Trophoblast cell (in vitro differentiated cells and primary cell): ENCODE results near the gene KCNMA1.

Experiments
- DNase-seq, 2 donors: peaks; one replicate each; pipeline ENCODE4 v3.0.0-alpha.2; 2016
- H2AFZ ChIP-seq: 2 replicates; pipeline ENCODE4 v1.6.1; 2013; ENCODE audit warnings: low read length, moderate library complexity, mild to moderate bottlenecking; ENCODE audit not compliant: insufficient read depth, poor library complexity
- H2AK5ac ChIP-seq: 2 replicates; pipeline ENCODE4 v1.6.1; 2013; ENCODE audit warnings: mild to moderate bottlenecking, low read length
- H2BK120ac ChIP-seq: 2 replicates; pipeline ENCODE4 v1.6.1; 2013; ENCODE audit warnings: low read length, mild to moderate bottlenecking, moderate library complexity; ENCODE audit not compliant: insufficient read depth, poor library complexity
- H2BK12ac ChIP-seq: 2 replicates; pipeline ENCODE4 v1.6.1; 2013; ENCODE audit warnings: mild to moderate bottlenecking, low read length, moderate library complexity
- H2BK5ac ChIP-seq: 2 replicates; pipeline ENCODE4 v1.6.1; 2013; ENCODE audit warnings: low read length, low read depth, moderate library complexity, mild to moderate bottlenecking; ENCODE audit not compliant: poor library complexity
- H3K14ac ChIP-seq: 2 replicates; pipeline ENCODE4 v1.6.1; 2013; ENCODE audit warnings: mild to moderate bottlenecking, low read length
- H3K18ac ChIP-seq: 2 replicates; pipeline ENCODE4 v1.6.1; 2013; ENCODE audit warnings: mild to moderate bottlenecking, low read length
- H3K23ac ChIP-seq: 2 replicates; pipeline ENCODE4 v1.6.1; 2013; ENCODE audit warnings: low read length
- H3K27ac ChIP-seq: 2 replicates; pipeline ENCODE4 v1.5.1; 2013; ENCODE audit warnings: low read depth, mild to moderate bottlenecking, inconsistent platforms, low read length, moderate library complexity
- H3K27me3 ChIP-seq: 2 replicates; pipeline ENCODE4 v1.6.1; 2013; ENCODE audit warnings: inconsistent platforms, mild to moderate bottlenecking, low read length, moderate library complexity; ENCODE audit not compliant: insufficient read depth
- H3K36me3 ChIP-seq, 2 experiments: 1 replicate in 1 of 2; 2 replicates in 1 of 2; pipeline ENCODE4 v1.6.1; 2013; ENCODE audit warnings: low read length in 2 of 2, mild to moderate bottlenecking in 2 of 2, moderate library complexity in 1 of 2; ENCODE audit not compliant: insufficient read depth in 2 of 2, control insufficient read depth in 1 of 2
- H3K4ac ChIP-seq: 2 replicates; pipeline ENCODE4 v1.6.1; 2013; ENCODE audit warnings: low read depth, mild to moderate bottlenecking, low read length, moderate library complexity
- H3K4me1 ChIP-seq, 2 experiments: 1 replicate in 1 of 2; 2 replicates in 1 of 2; pipeline ENCODE4 v1.6.1; 2013; ENCODE audit warnings: low read length in 2 of 2, mild to moderate bottlenecking in 2 of 2, moderate library complexity in 1 of 2; ENCODE audit not compliant: insufficient read depth in 2 of 2, control insufficient read depth in 1 of 2
- H3K4me2 ChIP-seq: 2 replicates; pipeline ENCODE4 v1.6.1; 2013; ENCODE audit warnings: inconsistent platforms, mild to moderate bottlenecking, low read length, moderate library complexity
- H3K4me3 ChIP-seq: 2 replicates; pipeline ENCODE4 v1.5.1; 2013; ENCODE audit warnings: mild to moderate bottlenecking, low read depth, low read length, inconsistent platforms
- H3K79me1 ChIP-seq: one replicate; pipeline ENCODE4 v1.6.1; 2013; ENCODE audit warnings: low read length
- H3K79me2 ChIP-seq: 2 replicates; pipeline ENCODE4 v1.6.1; 2013; ENCODE audit warnings: low read length, mild to moderate bottlenecking; ENCODE audit not compliant: control insufficient read depth, insufficient read depth, poor library complexity
- H3K9ac ChIP-seq: 2 replicates; pipeline ENCODE4 v1.6.1; 2013; ENCODE audit warnings: mild to moderate bottlenecking, low read length
- H3K9me3 ChIP-seq: 2 replicates; pipeline ENCODE4 v1.6.1; 2013; ENCODE audit warnings: low read depth, mild to moderate bottlenecking, control low read depth, inconsistent platforms, low read length; ENCODE audit not compliant: insufficient read depth
- H4K12ac ChIP-seq: 2 replicates; pipeline ENCODE4 v1.6.1; 2013; ENCODE audit warnings: low read depth, mild to moderate bottlenecking, low read length, moderate library complexity
- H4K8ac ChIP-seq: 2 replicates; pipeline ENCODE4 v1.6.1; 2013; ENCODE audit warnings: low read depth, mild to moderate bottlenecking, low read length, moderate library complexity
- H4K91ac ChIP-seq: one replicate; pipeline ENCODE4 v1.6.1; 2013; ENCODE audit warnings: low read depth, mild to moderate bottlenecking, low read length, moderate library complexity
- WGBS: extraction: QIAGEN DNeasy Blood & Tissue Kit; methylation state at CpG from one replicate; pipeline ENCODE4 v1.1.7; 2013; ENCODE audit warnings: missing lambda C conversion rate; ENCODE audit not compliant: insufficient read length, insufficient coverage; ENCODE audit errors: extremely low coverage; 5-methylcytosine and 5-hydroxymethylcytosine counted together

Gene KCNMA1

DNA sequence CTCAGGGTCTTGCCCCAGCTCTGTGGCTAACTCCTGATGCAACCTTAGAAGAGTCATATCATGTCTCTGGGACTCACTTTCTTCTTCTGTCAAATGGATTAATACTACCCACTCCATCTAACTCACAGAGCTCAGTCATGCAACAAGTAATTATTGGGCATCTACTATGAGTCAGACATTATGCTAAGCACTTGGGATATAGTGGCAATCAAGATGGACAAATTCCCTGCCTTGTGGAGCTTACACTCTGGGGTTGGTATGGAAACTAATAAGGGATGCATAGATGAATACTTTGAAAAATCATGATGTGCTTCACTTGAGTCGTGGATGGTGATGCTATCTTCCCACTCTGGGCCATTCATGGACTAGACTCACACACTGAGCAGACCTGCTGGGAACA is 88.9 kb downstream of the KCNMA1 start:
- DNase-seq: no peak
- peaks cover 7 to 13% of the 10 kb centered on the region in 2 experiments for H3K36me3 ChIP-seq
- H3K79me2 ChIP-seq: no peaks in the 10 kb centered on the region
- no peak overlapping the region for H4K91ac ChIP-seq
- no peak overlapping the region for H2BK12ac ChIP-seq
- no peak overlapping the region for H4K8ac ChIP-seq
- H3K4me3 ChIP-seq: no peak overlapping the region
- H3K9ac ChIP-seq: no peak overlapping the region
- no peak overlapping the region for H3K23ac ChIP-seq
- no CpG with 5 or more reads among the region's 1 CpG for WGBS
- H3K27me3 ChIP-seq: no peaks in the 10 kb centered on the region
- no peak overlapping the region for H2BK5ac ChIP-seq
- no peak overlapping the region for H2BK120ac ChIP-seq
- no peak overlapping the region for H3K4ac ChIP-seq
- no peak overlapping the region for H2AFZ ChIP-seq
- H3K18ac ChIP-seq: no peak overlapping the region
- H3K14ac ChIP-seq: no peak overlapping the region
- H4K12ac ChIP-seq: no peak overlapping the region
- no peaks in the 10 kb centered on the region for H3K4me1 ChIP-seq
- H2AK5ac ChIP-seq: no peak overlapping the region
- H3K79me1 ChIP-seq: no peaks in the 10 kb centered on the region
- H3K9me3 ChIP-seq: peaks cover 3% of the 10 kb centered on the region
- H3K4me2 ChIP-seq: no peak overlapping the region
- H3K27ac ChIP-seq: no peak overlapping the region

DNA sequence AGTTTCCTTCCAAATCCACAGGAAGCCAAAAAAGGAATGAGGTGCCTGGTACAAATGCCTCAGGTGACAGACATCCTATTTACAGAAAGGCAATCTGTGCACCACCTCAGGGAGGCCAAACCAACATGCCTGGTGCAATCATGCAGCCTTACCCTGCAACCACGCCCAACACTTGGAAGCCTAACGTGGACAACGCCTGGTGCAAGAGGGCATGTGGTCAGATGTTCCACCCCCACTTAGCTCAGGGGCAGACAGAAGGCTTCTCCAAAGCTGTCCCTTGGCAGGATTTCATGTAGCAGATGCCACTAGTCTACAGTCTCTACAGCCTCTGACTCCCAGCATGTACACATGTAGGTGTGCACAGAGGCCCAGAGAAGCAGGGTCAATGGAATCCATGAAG is 89.5 kb downstream of the KCNMA1 start:
- Histone ChIP-seq H3K4me3 (no peak overlapping the region), H3K23ac (peak overlapping the region; percentile 55), H3K18ac (no peak overlapping the region), H3K36me3 (peaks cover 5 to 9% of the 10 kb centered on the region in 2 experiments), H4K8ac (no peak overlapping the region), H3K9ac (peak overlapping the region; percentile 28), H3K79me2 (no peaks in the 10 kb centered on the region), H3K14ac (no peak overlapping the region), H3K9me3 (peaks cover 3% of the 10 kb centered on the region), H4K12ac (no peak overlapping the region), H3K27me3 (no peaks in the 10 kb centered on the region), H4K91ac (no peak overlapping the region), H2BK120ac (no peak overlapping the region), H2AK5ac (no peak overlapping the region), H3K4me2 (no peak overlapping the region), H3K4ac (no peak overlapping the region), H2BK5ac (no peak overlapping the region), H3K79me1 (no peaks in the 10 kb centered on the region), H2AFZ (no peak overlapping the region), H2BK12ac (no peak overlapping the region), H3K4me1 (no peaks in the 10 kb centered on the region), H3K27ac (no peak overlapping the region)
- DNase-seq: no peak
- WGBS: no CpG with 5 or more reads among the region's 3 CpGs

DNA sequence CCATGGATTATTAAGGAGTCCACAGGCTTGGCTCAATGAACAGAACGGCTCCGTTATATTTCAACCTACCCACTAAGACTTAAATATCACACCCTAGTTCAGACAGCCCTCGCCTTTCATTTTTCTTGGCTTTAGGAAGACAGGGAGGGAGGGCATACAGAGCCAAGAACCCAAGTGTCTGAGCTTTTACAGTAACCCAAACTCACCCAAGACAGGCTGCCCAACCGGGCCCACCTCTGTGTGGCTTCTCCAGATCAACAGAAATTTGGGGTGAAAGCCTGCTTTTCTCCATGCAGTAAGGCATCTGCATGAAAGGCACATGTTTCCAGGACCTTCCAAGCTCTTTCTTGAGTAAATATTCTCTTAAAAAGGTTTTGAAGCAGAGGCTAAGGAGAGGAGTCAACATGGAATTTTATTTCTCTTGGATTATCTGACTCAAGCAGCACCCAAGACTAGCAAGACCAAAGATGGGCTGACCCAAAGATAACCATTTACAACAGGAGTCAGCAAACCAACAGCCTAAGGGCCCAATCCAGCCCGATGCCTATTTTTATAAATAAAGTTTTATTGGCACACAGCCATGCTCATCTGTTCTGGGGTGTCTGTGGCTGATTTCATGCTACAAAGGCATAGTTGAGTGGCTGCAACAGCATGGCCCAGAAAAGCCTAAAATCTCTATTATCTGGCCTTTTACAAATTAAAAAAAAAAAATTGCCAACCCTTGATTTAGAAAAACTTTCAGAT is 90.1 kb downstream of the KCNMA1 start:
- Histone ChIP-seq H2BK5ac (no peak overlapping the region), H3K4ac (no peak overlapping the region), H3K36me3 (peaks cover 5 to 8% of the 10 kb centered on the region in 2 experiments), H3K4me1 (no peaks in the 10 kb centered on the region), H4K91ac (no peak overlapping the region), H3K27ac (no peak overlapping the region), H2BK120ac (no peak overlapping the region), H3K14ac (no peak overlapping the region), H4K12ac (no peak overlapping the region), H2AFZ (no peak overlapping the region), H3K79me1 (no peaks in the 10 kb centered on the region), H3K4me2 (no peak overlapping the region), H3K27me3 (no peaks in the 10 kb centered on the region), H3K9me3 (peaks cover 3% of the 10 kb centered on the region), H2AK5ac (no peak overlapping the region), H3K9ac (no peak overlapping the region), H3K23ac (no peak overlapping the region), H4K8ac (no peak overlapping the region), H3K4me3 (no peak overlapping the region), H2BK12ac (no peak overlapping the region), H3K18ac (no peak overlapping the region), H3K79me2 (no peaks in the 10 kb centered on the region)
- DNase-seq: no peak
- no CpG with 5 or more reads among the region's 5 CpGs for WGBS

DNA sequence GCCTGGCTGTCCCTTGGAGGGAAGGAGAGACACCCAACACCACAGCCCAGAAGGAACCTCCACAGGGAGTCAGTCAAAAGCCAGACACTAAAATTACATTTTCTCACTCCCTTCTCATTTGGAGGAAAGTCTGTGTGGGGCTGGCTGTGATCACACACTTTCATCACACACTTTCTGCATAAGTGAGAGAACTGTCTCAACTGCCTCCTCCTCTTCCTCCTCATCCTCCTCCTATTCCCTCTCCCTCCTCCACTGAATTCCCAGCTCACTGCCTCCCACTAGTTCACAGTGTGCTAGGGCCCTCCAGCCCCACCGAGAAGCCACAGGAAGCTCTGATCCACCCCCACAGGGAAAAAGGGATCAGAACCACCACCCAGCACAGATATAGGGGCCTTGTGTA is 91.6 kb downstream of the KCNMA1 start:
- Histone ChIP-seq H3K9me3 (peaks cover 3% of the 10 kb centered on the region), H2BK12ac (no peak overlapping the region), H4K12ac (no peak overlapping the region), H3K27ac (no peak overlapping the region), H3K9ac (no peak overlapping the region), H3K14ac (no peak overlapping the region), H3K79me2 (no peaks in the 10 kb centered on the region), H2AFZ (no peak overlapping the region), H3K23ac (no peak overlapping the region), H3K18ac (no peak overlapping the region), H3K79me1 (no peaks in the 10 kb centered on the region), H3K4me2 (no peak overlapping the region), H2BK5ac (no peak overlapping the region), H2BK120ac (no peak overlapping the region), H3K4ac (no peak overlapping the region), H3K36me3 (peaks cover 5 to 7% of the 10 kb centered on the region in 2 experiments), H3K4me3 (no peak overlapping the region), H4K8ac (no peak overlapping the region), H3K27me3 (no peaks in the 10 kb centered on the region), H4K91ac (no peak overlapping the region), H3K4me1 (no peaks in the 10 kb centered on the region), H2AK5ac (no peak overlapping the region)
- no peak for DNase-seq
- WGBS: no CpG with 5 or more reads among the region's 1 CpG
